Lung (tissue), 13 donors: ENCODE results near the gene SNAP25. TPM values are rescaled to one million over a fixed set of nuclear protein-coding genes. Genes with fewer than 3 reads are reported as not detected.

Experiments used
- ATAC-seq: fragments of 200-7000 bp; cut with Tn5 transposase; one replicate; pipeline ENCODE4 v1.9.1; 2020; ENCODE audit warnings: moderate number of reproducible peaks; ENCODE audit not compliant: insufficient read depth, low FRiP score
- DNase-seq, 3 donors: peaks; one replicate each; pipeline ENCODE4 v3.0.0-alpha.2; 2013 to 2017
- H3K27ac ChIP-seq, 2 donors: one replicate each; pipeline ENCODE4 v1.5.1; 2013; ENCODE audit warnings: mild to moderate bottlenecking in 2 of 2, moderate library complexity in 2 of 2, control low read depth in 1 of 2, inconsistent platforms in 1 of 2, low read depth in 1 of 2, low read length in 1 of 2
- H3K27me3 ChIP-seq, 3 donors: one replicate each; pipeline ENCODE4 v1.5.1; 2013; ENCODE audit warnings: low read length in 2 of 3; ENCODE audit not compliant: control insufficient read depth in 3 of 3, insufficient read depth in 3 of 3
- H3K36me3 ChIP-seq, 4 donors: one replicate each; pipeline ENCODE4 v1.5.1; 2013; ENCODE audit warnings: low read length in 4 of 4, mild to moderate bottlenecking in 1 of 4, moderate library complexity in 1 of 4; ENCODE audit not compliant: control insufficient read depth in 4 of 4, insufficient read depth in 4 of 4
- H3K4me1 ChIP-seq, 5 donors: one replicate each; pipeline ENCODE4 v1.5.1; 2013; ENCODE audit warnings: low read length in 5 of 5, mild to moderate bottlenecking in 2 of 5, moderate library complexity in 1 of 5; ENCODE audit not compliant: control insufficient read depth in 5 of 5, insufficient read depth in 5 of 5
- H3K4me3 ChIP-seq: one replicate; pipeline ENCODE4 v1.5.1; 2013; ENCODE audit warnings: mild to moderate bottlenecking, control low read depth, moderate library complexity
- H3K9ac ChIP-seq, 2 donors: one replicate each; pipeline ENCODE4 v1.5.1; 2013; ENCODE audit warnings: low read length in 2 of 2, control low read depth in 1 of 2; ENCODE audit not compliant: insufficient read depth in 1 of 2
- H3K9me3 ChIP-seq, 4 donors: one replicate each; pipeline ENCODE4 v1.5.1; 2013; ENCODE audit warnings: low read length in 3 of 4, mild to moderate bottlenecking in 1 of 4, moderate library complexity in 1 of 4; ENCODE audit not compliant: control insufficient read depth in 4 of 4, insufficient read depth in 3 of 4
- CTCF ChIP-seq: IDR thresholded peaks from 2 replicates; pipeline ENCODE4 v1.5.1; 2012; ENCODE audit warnings: mild to moderate bottlenecking; ENCODE audit errors: control extremely low read depth, extremely low read depth
- WGBS, 2 donors: extraction: QIAGEN DNeasy Blood & Tissue Kit; methylation state at CpG; one replicate each; pipeline ENCODE4 v1.1.7; 2013; 5-methylcytosine and 5-hydroxymethylcytosine counted together
- polyA plus RNA-seq, 2 donors: library from polyadenylated mRNA; stranded (reverse); fragments of 200-250 nt; gene quantifications; one replicate each; pipeline ENCODE4 v1.2.1, GENCODE V29; 2013
- small RNA-seq: library from RNA; depleted of rRNA; stranded (forward); fragments of <200 nt; gene quantifications from one replicate; pipeline ENCODE3, GENCODE V24; 2014; ENCODE audit warnings: low replicate concordance
- total RNA-seq, 2 donors: library from RNA; depleted of rRNA in 1 of 2; stranded (reverse); fragments of >200 nt in 1 of 2; gene quantifications; one replicate each; pipeline ENCODE4 v1.2.1, GENCODE V29; 2014 to 2021
- donor health status: control.
- donor health status: control.
- donor health status: Bipolar disorder and iron deficiency.
- donor health status: healthy.
- donor health status: DM: yes; HTN: yes; CAD: no.

Gene SNAP25
- total and polyA plus RNA-seq, 4 donors: 0.14 to 5.4 (median 0.85) TPM

GRCh38 chr20:10352934-10353824 is 134.5 kb downstream of the SNAP25 start:
- DNase-seq (no peak), ATAC-seq (no peak)
- no peaks in the 10 kb centered on the region for H3K27me3 ChIP-seq
- no peak overlapping the region for H3K27ac ChIP-seq
- H3K4me1 ChIP-seq: peaks cover 0 to 1% (median 0%) of the 10 kb centered on the region in 5 donors
- no peak overlapping the region for H3K9ac ChIP-seq
- 28 to 40% methylated on average over 6 of the region's 6 CpGs for WGBS, 2 donors
- TF ChIP-seq CTCF: no peak
- H3K9me3 ChIP-seq: no peaks in the 10 kb centered on the region
- H3K4me3 ChIP-seq: no peak overlapping the region
- H3K36me3 ChIP-seq: no peaks in the 10 kb centered on the region

GRCh38 chr20:10356628-10357027 is 138.0 kb downstream of the SNAP25 start:
- H3K9ac ChIP-seq: no peak overlapping the region
- H3K9me3 ChIP-seq: no peaks in the 10 kb centered on the region
- H3K27me3 ChIP-seq: no peaks in the 10 kb centered on the region
- no peak overlapping the region for H3K4me3 ChIP-seq
- no peaks in the 10 kb centered on the region for H3K36me3 ChIP-seq
- ATAC-seq (no peak), DNase-seq (no peak)
- peaks cover 0 to 3% (median 0%) of the 10 kb centered on the region in 5 donors for H3K4me1 ChIP-seq
- WGBS, 2 donors: 92 to 94% methylated on average over 1 of the region's 1 CpG
- TF ChIP-seq CTCF: no peak
- H3K27ac ChIP-seq: no peak overlapping the region

Small RNA genes within 50 kb of the gene (small RNA-seq; reads per million reads assigned to genes)
- gene HIGD1AP15: not detected

Other genes with a start within 250 kb of the SNAP25 start
- 1 to 10 TPM; 7.9 to 8.4 TPM for gene ANKEF1, start 183.8 kb upstream of the SNAP25 start, total RNA-seq
- 1 to 10 TPM; 2.0 to 3.4 TPM for gene ANKEF1, start 183.8 kb upstream of the SNAP25 start, polyA plus RNA-seq
- gene MKKS, start 215.4 kb downstream of the SNAP25 start, total RNA-seq: 10 to 100 TPM; 13.4 to 15.1 TPM
- 10 to 100 TPM; 12.3 to 12.7 TPM for gene MKKS, start 215.4 kb downstream of the SNAP25 start, polyA plus RNA-seq
- gene SLX4IP, start 216.5 kb downstream of the SNAP25 start, total RNA-seq: 1 to 10 TPM; 6.2 to 9.5 TPM
- gene SLX4IP, start 216.5 kb downstream of the SNAP25 start, polyA plus RNA-seq: 1 to 10 TPM; 1.2 to 2.4 TPM